Measurements from ENCODE around the gene PRR23E.
A peak's percentile ranks its signal among the peaks of the same experiment; 100 is the strongest.

The PRR23E gene

GRCh38 chr3:127209840-127210653, 17.1 kb downstream of the PRR23E start:
- ATAC-seq: no peak

GRCh38 chr3:127210654-127210943, 17.7 kb downstream of the PRR23E start:
- ATAC-seq (no peak), DNase-seq (no peak)

More at GRCh38 chr3:127209840-127210653, 17.1 kb downstream of the PRR23E start:
- DNase-seq: no peak

GRCh38 chr3:127211118-127212060, 18.5 kb downstream of the PRR23E start:
- no peak for ATAC-seq
- DNase-seq: no peak

GRCh38 chr3:127212231-127212630, 19.3 kb downstream of the PRR23E start:
- ATAC-seq: no peak
- DNase-seq: no peak

GRCh38 chr3:127212711-127213110, 19.8 kb downstream of the PRR23E start:
- ATAC-seq (no peak), DNase-seq (no peak)

GRCh38 chr3:127213381-127213918, 20.5 kb downstream of the PRR23E start:
- DNase-seq (no peak), ATAC-seq (no peak)

GRCh38 chr3:127214975-127215374, 22.0 kb downstream of the PRR23E start:
- DNase-seq (no peak), ATAC-seq (no peak)

- no peak for DNase-seq
- ATAC-seq: no peak
Measured at GRCh38 chr3:127215714-127216414, 22.9 kb downstream of the PRR23E start.

- ATAC-seq (peak; percentile 37), DNase-seq (no peak)
Measured at GRCh38 chr3:127216415-127217261, 23.7 kb downstream of the PRR23E start.

GRCh38 chr3:127217596-127218453, 24.9 kb downstream of the PRR23E start:
- no peak for DNase-seq
- peak; percentile 41 for ATAC-seq

- ATAC-seq (no peak), DNase-seq (no peak)
Measured at GRCh38 chr3:127218454-127218922, 25.6 kb downstream of the PRR23E start.

- DNase-seq: no peak
- no peak for ATAC-seq
Measured at GRCh38 chr3:127220497-127220896, 27.6 kb downstream of the PRR23E start.

- no peak for ATAC-seq
- no peak for DNase-seq
Measured at GRCh38 chr3:127221037-127221436, 28.1 kb downstream of the PRR23E start.

- no peak for ATAC-seq
Measured at GRCh38 chr3:127221446-127222035, 28.6 kb downstream of the PRR23E start.

GRCh38 chr3:127222163-127222562, 29.2 kb downstream of the PRR23E start:
- no peak for ATAC-seq
- no peak for DNase-seq

More at GRCh38 chr3:127221446-127222035, 28.6 kb downstream of the PRR23E start:
- DNase-seq: no peak

GRCh38 chr3:127222664-127223063, 29.7 kb downstream of the PRR23E start:
- ATAC-seq (no peak), DNase-seq (no peak)

GRCh38 chr3:127224118-127224517, 31.2 kb downstream of the PRR23E start:
- ATAC-seq (no peak), DNase-seq (no peak)

- no peak for ATAC-seq
- DNase-seq: no peak
Measured at GRCh38 chr3:127226457-127226856, 33.5 kb downstream of the PRR23E start.

GRCh38 chr3:127226946-127227842, 34.3 kb downstream of the PRR23E start:
- DNase-seq (peak; percentile 20), ATAC-seq (peak; percentile 24)
